Endothelial cell of umbilical vein (primary cell): ENCODE results near the gene LRRC8D.
A peak's percentile ranks its signal among the peaks of the same experiment; 100 is the strongest.

Experiments
- EZH2 ChIP-seq: IDR thresholded peaks from 2 replicates; pipeline ENCODE4 v1.6.1; 2012; ENCODE audit warnings: borderline replicate concordance, low read depth, mild to moderate bottlenecking, moderate library complexity, low read length, inconsistent platforms; ENCODE audit not compliant: severe bottlenecking
- GATA2 ChIP-seq: IDR thresholded peaks from 2 replicates; pipeline ENCODE4 v1.7.0; 2011; ENCODE audit warnings: low read depth, mild to moderate bottlenecking, moderate library complexity, mixed read lengths, low read length; ENCODE audit not compliant: insufficient read length, insufficient read depth
- MYC ChIP-seq: IDR thresholded peaks from one replicate; pipeline ENCODE4 v1.6.1; 2011; ENCODE audit warnings: mild to moderate bottlenecking, low read depth, low read length
- POLR2A ChIP-seq: IDR thresholded peaks from 2 replicates; pipeline ENCODE4 v1.6.1; 2012; ENCODE audit warnings: low read depth, mild to moderate bottlenecking, control low read depth, low read length
- POLR2AphosphoS5 ChIP-seq: IDR thresholded peaks from 2 replicates; pipeline ENCODE4 v1.6.1; 2012; ENCODE audit warnings: low read depth, mild to moderate bottlenecking, control low read depth, low read length, moderate library complexity; ENCODE audit not compliant: insufficient read depth
- TF ChIP-seq, protein P1 (sequence below), 2 donors: IDR thresholded peaks; 1 replicate in 1 of 2; 2 replicates in 1 of 2; pipeline ENCODE4 v1.5.1; 2011; ENCODE audit warnings: low read length in 2 of 2, mild to moderate bottlenecking in 2 of 2, moderate library complexity in 2 of 2, control low read depth in 1 of 2, inconsistent platforms in 1 of 2, low read depth in 1 of 2; ENCODE audit not compliant: insufficient read depth in 1 of 2; ENCODE audit errors: extremely low read depth in 1 of 2

DNA sequence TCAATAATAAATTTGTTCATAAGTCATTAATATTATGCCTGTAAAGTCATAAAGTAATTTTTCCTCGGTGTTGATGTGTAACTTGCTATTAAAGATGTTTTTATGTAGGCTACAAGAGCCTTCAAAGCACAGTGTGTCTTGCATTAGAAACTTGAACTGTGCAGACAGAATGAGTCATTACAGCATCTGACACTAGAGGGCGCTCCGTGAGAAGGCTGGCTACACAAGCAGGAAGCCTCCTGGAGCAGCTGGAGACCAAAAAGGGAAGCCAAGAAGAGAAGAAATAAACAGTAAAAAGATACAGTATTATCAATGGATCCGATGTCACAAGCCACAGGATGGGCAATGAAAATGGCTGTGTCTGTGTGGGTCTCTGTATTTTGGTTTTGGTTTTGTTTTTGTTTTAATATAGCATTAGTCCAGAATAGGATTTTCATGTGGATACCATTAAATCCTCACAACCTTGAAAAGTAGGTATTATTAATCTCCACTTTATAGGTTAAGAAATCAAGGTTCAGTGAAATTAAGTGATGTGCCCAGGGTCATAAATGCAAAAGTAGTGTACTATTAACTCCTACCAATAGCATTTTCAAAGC lies 16.1 kb upstream of the LRRC8D start:
- no peak for TF ChIP-seq POLR2A
- TF ChIP-seq, protein P1, sequence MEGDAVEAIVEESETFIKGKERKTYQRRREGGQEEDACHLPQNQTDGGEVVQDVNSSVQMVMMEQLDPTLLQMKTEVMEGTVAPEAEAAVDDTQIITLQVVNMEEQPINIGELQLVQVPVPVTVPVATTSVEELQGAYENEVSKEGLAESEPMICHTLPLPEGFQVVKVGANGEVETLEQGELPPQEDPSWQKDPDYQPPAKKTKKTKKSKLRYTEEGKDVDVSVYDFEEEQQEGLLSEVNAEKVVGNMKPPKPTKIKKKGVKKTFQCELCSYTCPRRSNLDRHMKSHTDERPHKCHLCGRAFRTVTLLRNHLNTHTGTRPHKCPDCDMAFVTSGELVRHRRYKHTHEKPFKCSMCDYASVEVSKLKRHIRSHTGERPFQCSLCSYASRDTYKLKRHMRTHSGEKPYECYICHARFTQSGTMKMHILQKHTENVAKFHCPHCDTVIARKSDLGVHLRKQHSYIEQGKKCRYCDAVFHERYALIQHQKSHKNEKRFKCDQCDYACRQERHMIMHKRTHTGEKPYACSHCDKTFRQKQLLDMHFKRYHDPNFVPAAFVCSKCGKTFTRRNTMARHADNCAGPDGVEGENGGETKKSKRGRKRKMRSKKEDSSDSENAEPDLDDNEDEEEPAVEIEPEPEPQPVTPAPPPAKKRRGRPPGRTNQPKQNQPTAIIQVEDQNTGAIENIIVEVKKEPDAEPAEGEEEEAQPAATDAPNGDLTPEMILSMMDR (IDR thresholded peaks at IDR 0.05; ENCODE audit: extremely low read depth in 1 of 2, insufficient read depth in 1 of 2, low read depth in 1 of 2, low read length in 2 of 2): peak; percentile 78 to 86
- no peak for TF ChIP-seq MYC
- TF ChIP-seq EZH2: no peak
- TF ChIP-seq POLR2AphosphoS5: no peak
- TF ChIP-seq GATA2: no peak
